ENCODE measurements around the gene ANKRD40.

ANKRD40 gene

GRCh38 chr17:50645748-50646682, 61.7 kb downstream of the ANKRD40 start:
- no peak for DNase-seq
